Stimulated activated naive CD8-positive, alpha-beta T cell treated with anti-CD3 and anti-CD28 coated beads, Interleukin-15, amount 100 ng/mL, for 72 hours (primary cell): ENCODE results near the gene PRMT1.
"Not testable (repeated sequence)": the region's sequence is repeated elsewhere in the genome, so short reads cannot be mapped to it uniquely, and the experiment has no call there.

Source experiments
- ATAC-seq: fragments of 150-1000 bp; cut with Tn5 transposase; 2 replicates; pipeline ENCODE4 v1.10.0; 2021; ENCODE audit warnings: mild to moderate bottlenecking, moderate library complexity
- DNase-seq, 2 donors: peaks; one replicate each; pipeline ENCODE4 v3.0.0; 2021 to 2022
- H3K27ac Mint-ChIP-seq, 2 donors: one replicate each; pipeline ENCODE4 v1.8.0; 2022; ENCODE audit warnings: mild to moderate bottlenecking in 2 of 2, mixed read lengths in 2 of 2, moderate library complexity in 2 of 2
- H3K27me3 Mint-ChIP-seq: one replicate; pipeline ENCODE4 v1.8.0; 2022; ENCODE audit warnings: mixed read lengths
- H3K4me1 Mint-ChIP-seq: one replicate; pipeline ENCODE4 v1.8.0; 2022; ENCODE audit warnings: mild to moderate bottlenecking, mixed read lengths
- H3K4me3 Mint-ChIP-seq, 2 donors: one replicate each; pipeline ENCODE4 v1.8.0; 2022; ENCODE audit warnings: mild to moderate bottlenecking in 2 of 2, mixed read lengths in 2 of 2, moderate library complexity in 1 of 2
- H3K9me3 Mint-ChIP-seq, 2 donors: one replicate each; pipeline ENCODE4 v1.8.0; 2022; ENCODE audit warnings: mixed read lengths in 2 of 2

The PRMT1 gene

GRCh38 chr19:49710372-49710951 is 33.4 kb downstream of the PRMT1 start:
- Mint-ChIP-seq H3K9me3 (peaks cover 0 to 8% of the 10 kb centered on the region in 2 donors), H3K27me3 (peaks cover 19% of the 10 kb centered on the region), H3K4me1 (no peaks in the 10 kb centered on the region), H3K27ac (no peak overlapping the region), H3K4me3 (no peak overlapping the region)
- DNase-seq (no peak), ATAC-seq (no peak)

- no peak overlapping the region for H3K27ac Mint-ChIP-seq
- ATAC-seq: no peak
Observed at GRCh38 chr19:49712397-49712859, 35.4 kb downstream of the PRMT1 start.

GRCh38 chr19:49713236-49713845 is 36.3 kb downstream of the PRMT1 start:
- no peak overlapping the region for H3K4me3 Mint-ChIP-seq
- H3K27ac Mint-ChIP-seq: no peak overlapping the region
- peaks cover 11% of the 10 kb centered on the region for H3K4me1 Mint-ChIP-seq
- H3K9me3 Mint-ChIP-seq: peaks cover 0 to 8% of the 10 kb centered on the region in 2 donors
- H3K27me3 Mint-ChIP-seq: peaks cover 12% of the 10 kb centered on the region
- ATAC-seq: no peak
- DNase-seq: no peak

More at GRCh38 chr19:49712397-49712859, 35.4 kb downstream of the PRMT1 start:
- Mint-ChIP-seq H3K4me1 (peaks cover 6% of the 10 kb centered on the region), H3K27me3 (peaks cover 15% of the 10 kb centered on the region), H3K4me3 (no peak overlapping the region), H3K9me3 (peaks cover 0 to 8% of the 10 kb centered on the region in 2 donors)
- DNase-seq: no peak

GRCh38 chr19:49716154-49716553 is 39.1 kb downstream of the PRMT1 start:
- Mint-ChIP-seq H3K4me3 (no peak overlapping the region), H3K27ac (peak overlapping the region in 1 of 2 donors; percentile 83), H3K4me1 (peaks cover 19% of the 10 kb centered on the region), H3K9me3 (no peaks in the 10 kb centered on the region), H3K27me3 (no peaks in the 10 kb centered on the region)
- ATAC-seq (no peak), DNase-seq (no peak)

- DNase-seq (no peak), ATAC-seq (no peak)
- Mint-ChIP-seq H3K4me3 (peak overlapping the region; percentile 93 to 94), H3K27ac (no peak overlapping the region), H3K27me3 (no peaks in the 10 kb centered on the region), H3K4me1 (peaks cover 19% of the 10 kb centered on the region), H3K9me3 (no peaks in the 10 kb centered on the region)
Observed at GRCh38 chr19:49718511-49718910, 41.4 kb downstream of the PRMT1 start.

- DNase-seq (no peak), ATAC-seq (no peak)
- H3K9me3 Mint-ChIP-seq: no peaks in the 10 kb centered on the region
- H3K27me3 Mint-ChIP-seq: no peaks in the 10 kb centered on the region
- H3K4me3 Mint-ChIP-seq: no peak overlapping the region
- H3K4me1 Mint-ChIP-seq: peaks cover 19% of the 10 kb centered on the region
- no peak overlapping the region for H3K27ac Mint-ChIP-seq
Observed at GRCh38 chr19:49718991-49719390, 41.9 kb downstream of the PRMT1 start.

GRCh38 chr19:49719420-49719819 is 42.3 kb downstream of the PRMT1 start:
- ATAC-seq, H3K27ac Mint-ChIP-seq: not testable (repeated sequence)

GRCh38 chr19:49727217-49728030 is 50.4 kb downstream of the PRMT1 start:
- no peaks in the 10 kb centered on the region for H3K4me1 Mint-ChIP-seq
- H3K9me3 Mint-ChIP-seq: no peaks in the 10 kb centered on the region
- no peak overlapping the region for H3K27ac Mint-ChIP-seq
- no peaks in the 10 kb centered on the region for H3K27me3 Mint-ChIP-seq
- no peak for DNase-seq
- no peak for ATAC-seq
- H3K4me3 Mint-ChIP-seq: no peak overlapping the region

More at GRCh38 chr19:49719420-49719819, 42.3 kb downstream of the PRMT1 start:
- H3K27me3 Mint-ChIP-seq, DNase-seq, H3K9me3 Mint-ChIP-seq, H3K4me3 Mint-ChIP-seq: not testable (repeated sequence)
- peaks cover 19% of the 10 kb centered on the region for H3K4me1 Mint-ChIP-seq

GRCh38 chr19:49730166-49730565 is 53.1 kb downstream of the PRMT1 start:
- H3K27ac Mint-ChIP-seq: no peak overlapping the region
- no peaks in the 10 kb centered on the region for H3K9me3 Mint-ChIP-seq
- H3K4me3 Mint-ChIP-seq: no peak overlapping the region
- DNase-seq: no peak
- no peaks in the 10 kb centered on the region for H3K27me3 Mint-ChIP-seq
- ATAC-seq: no peak
- no peaks in the 10 kb centered on the region for H3K4me1 Mint-ChIP-seq
